Esophagus muscularis mucosa (tissue), 4 donors: Measurements from ENCODE around the gene SLCO3A1. TPM values are rescaled to one million over a fixed set of nuclear protein-coding genes. Genes with fewer than 3 reads are reported as not detected.

Experiments
- DNase-seq: peaks from one replicate; pipeline ENCODE4 v3.0.0-alpha.2; 2017; ENCODE audit errors: extremely low spot score
- H3K27ac ChIP-seq, 4 donors: fragments of 200-600 bp; sonication (generic); replicated peaks in 1 of 4; 1 replicate in 3 of 4; 2 replicates in 1 of 4; pipeline ENCODE4 v1.5.1; 2016 to 2019; ENCODE audit warnings: mild to moderate bottlenecking in 1 of 4
- H3K27me3 ChIP-seq, 4 donors: fragments of 200-600 bp; sonication (generic); one replicate each; pipeline versions ENCODE4 v1.5.1 to v1.6.0; 2016 to 2019
- H3K36me3 ChIP-seq, 4 donors: fragments of 200-600 bp; sonication (generic); one replicate each; pipeline ENCODE4 v1.5.1; 2016 to 2019
- H3K4me1 ChIP-seq, 4 donors: fragments of 200-600 bp; sonication (generic); one replicate each; pipeline ENCODE4 v1.5.1; 2016 to 2019
- H3K4me3 ChIP-seq, 4 donors: fragments of 200-600 bp; sonication (generic); 1 replicate in 2 of 4; 2 replicates in 2 of 4; pipeline ENCODE4 v1.5.1; 2016 to 2019; ENCODE audit warnings: mild to moderate bottlenecking in 4 of 4, moderate library complexity in 1 of 4
- H3K9me3 ChIP-seq, 4 donors: fragments of 200-600 bp; sonication (generic); 1 replicate in 3 of 4; 2 replicates in 1 of 4; pipeline ENCODE4 v1.5.1; 2016 to 2019
- EP300 ChIP-seq: sonication (generic); formaldehyde crosslinking; IDR thresholded peaks from one replicate; pipeline ENCODE4 v1.6.1; 2017; ENCODE audit warnings: antibody characterized with exemption
- POLR2A ChIP-seq: fragments of 450-650 bp; IDR thresholded peaks from one replicate; pipeline ENCODE4 v1.6.1; 2017; ENCODE audit warnings: antibody characterized with exemption, moderate library complexity, mild to moderate bottlenecking, low read depth
- POLR2AphosphoS5 ChIP-seq, 2 donors: sonication (generic); formaldehyde crosslinking; IDR thresholded peaks; one replicate each; pipeline ENCODE4 v1.6.1; 2017; ENCODE audit warnings: antibody characterized with exemption in 2 of 2
- WGBS: methylation state at CpG from one replicate; pipeline ENCODE4 v1.1.5; 2018; 5-methylcytosine and 5-hydroxymethylcytosine counted together
- intact Hi-C: fragments of 100-400 bp; cut with DNase I; formaldehyde crosslinking; loops from one replicate; pipeline ENCODE4 v1.15.1; 2023
- total RNA-seq, 4 donors: library from RNA; depleted of rRNA; stranded (reverse); fragments of >200 nt; gene quantifications; one replicate each; pipeline versions ENCODE4 v1.1.0 to v1.2.1, GENCODE V29; 2016
- TF ChIP-seq, protein P1 (sequence below), 3 experiments: fragments of 200-600 bp in 2 of 3; fragments of 450-650 bp in 1 of 3; sonication (generic) in 2 of 3; IDR thresholded peaks; one replicate each; pipeline ENCODE4 v1.5.1; 2017 to 2019; ENCODE audit warnings: antibody characterized with exemption in 3 of 3, mild to moderate bottlenecking in 2 of 3, moderate library complexity in 1 of 3

Gene SLCO3A1
- total RNA-seq, 4 donors from 2014 or later: 5.6 to 17.5 (median 12.3) TPM

DNA sequence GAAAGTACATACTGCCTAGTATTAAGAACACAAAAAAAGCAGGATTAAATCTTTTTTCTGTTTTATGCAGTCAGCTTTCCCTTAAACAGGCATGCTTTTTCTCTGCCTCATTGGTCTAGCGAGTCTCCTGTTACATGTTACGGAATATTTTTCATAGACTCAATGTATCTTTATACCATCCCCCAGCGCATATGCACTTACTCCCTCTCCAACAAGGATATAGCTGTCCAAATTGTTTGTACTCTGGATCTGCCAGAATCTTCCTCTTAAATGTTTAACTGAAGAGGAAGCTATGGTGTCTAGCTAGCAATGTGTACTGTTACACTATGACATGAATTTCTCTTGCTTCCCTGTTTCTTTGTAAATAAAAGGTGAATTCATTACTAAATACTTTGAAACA lies 9.2 kb upstream of the SLCO3A1 start:
- no peaks in the 10 kb centered on the region for H3K4me1 ChIP-seq
- DNase-seq: no peak
- TF ChIP-seq POLR2AphosphoS5 (IDR thresholded peaks at IDR 0.05) (no peak), EP300 (no peak), POLR2A (no peak)
- TF ChIP-seq, protein P1, sequence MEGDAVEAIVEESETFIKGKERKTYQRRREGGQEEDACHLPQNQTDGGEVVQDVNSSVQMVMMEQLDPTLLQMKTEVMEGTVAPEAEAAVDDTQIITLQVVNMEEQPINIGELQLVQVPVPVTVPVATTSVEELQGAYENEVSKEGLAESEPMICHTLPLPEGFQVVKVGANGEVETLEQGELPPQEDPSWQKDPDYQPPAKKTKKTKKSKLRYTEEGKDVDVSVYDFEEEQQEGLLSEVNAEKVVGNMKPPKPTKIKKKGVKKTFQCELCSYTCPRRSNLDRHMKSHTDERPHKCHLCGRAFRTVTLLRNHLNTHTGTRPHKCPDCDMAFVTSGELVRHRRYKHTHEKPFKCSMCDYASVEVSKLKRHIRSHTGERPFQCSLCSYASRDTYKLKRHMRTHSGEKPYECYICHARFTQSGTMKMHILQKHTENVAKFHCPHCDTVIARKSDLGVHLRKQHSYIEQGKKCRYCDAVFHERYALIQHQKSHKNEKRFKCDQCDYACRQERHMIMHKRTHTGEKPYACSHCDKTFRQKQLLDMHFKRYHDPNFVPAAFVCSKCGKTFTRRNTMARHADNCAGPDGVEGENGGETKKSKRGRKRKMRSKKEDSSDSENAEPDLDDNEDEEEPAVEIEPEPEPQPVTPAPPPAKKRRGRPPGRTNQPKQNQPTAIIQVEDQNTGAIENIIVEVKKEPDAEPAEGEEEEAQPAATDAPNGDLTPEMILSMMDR (IDR thresholded peaks at IDR 0.05): no peak
- no peak overlapping the region for H3K4me3 ChIP-seq
- 66% methylated on average over 3 of the region's 3 CpGs for WGBS
- intact Hi-C loops: no loop called here
- no peak overlapping the region for H3K27ac ChIP-seq
- H3K36me3 ChIP-seq: no peaks in the 10 kb centered on the region
- no peaks in the 10 kb centered on the region for H3K27me3 ChIP-seq
- peaks cover 0 to 3% (median 0%) of the 10 kb centered on the region in 4 donors for H3K9me3 ChIP-seq

DNA sequence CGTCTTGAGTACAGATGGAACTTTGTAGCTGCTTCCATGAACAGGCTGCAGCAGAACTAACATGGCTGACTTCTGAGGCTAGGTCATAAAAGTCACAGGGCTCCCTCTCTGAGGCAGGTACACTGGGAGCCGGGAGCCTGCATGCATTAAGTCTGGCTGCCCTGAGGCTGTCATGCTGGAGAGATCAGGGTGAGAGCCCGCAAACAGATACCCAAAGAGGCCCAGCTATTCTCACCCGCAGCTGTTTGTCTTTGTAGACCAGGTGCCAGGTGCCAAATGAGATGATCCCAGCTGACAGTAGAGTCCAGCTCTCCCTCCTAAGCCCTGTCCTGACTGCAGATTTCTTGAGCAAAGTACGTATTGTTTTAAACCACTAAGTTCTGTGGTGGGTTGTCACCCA lies 8.6 kb upstream of the SLCO3A1 start:
- no peaks in the 10 kb centered on the region for H3K27me3 ChIP-seq
- intact Hi-C loops: loop anchor here (5.0 kb wide), 1 partner anchor 543 kb away; no protein-coding TSS in a partner anchor
- 92% methylated on average over 5 of the region's 5 CpGs for WGBS
- no peaks in the 10 kb centered on the region for H3K36me3 ChIP-seq
- no peak overlapping the region for H3K4me3 ChIP-seq
- no peak for DNase-seq
- TF ChIP-seq, protein P1 (IDR thresholded peaks at IDR 0.05): no peak
- TF ChIP-seq POLR2A (no peak), POLR2AphosphoS5 (IDR thresholded peaks at IDR 0.05) (no peak), EP300 (no peak)
- peaks cover 0 to 3% (median 0%) of the 10 kb centered on the region in 4 donors for H3K9me3 ChIP-seq
- no peak overlapping the region for H3K27ac ChIP-seq
- H3K4me1 ChIP-seq: no peaks in the 10 kb centered on the region

DNA sequence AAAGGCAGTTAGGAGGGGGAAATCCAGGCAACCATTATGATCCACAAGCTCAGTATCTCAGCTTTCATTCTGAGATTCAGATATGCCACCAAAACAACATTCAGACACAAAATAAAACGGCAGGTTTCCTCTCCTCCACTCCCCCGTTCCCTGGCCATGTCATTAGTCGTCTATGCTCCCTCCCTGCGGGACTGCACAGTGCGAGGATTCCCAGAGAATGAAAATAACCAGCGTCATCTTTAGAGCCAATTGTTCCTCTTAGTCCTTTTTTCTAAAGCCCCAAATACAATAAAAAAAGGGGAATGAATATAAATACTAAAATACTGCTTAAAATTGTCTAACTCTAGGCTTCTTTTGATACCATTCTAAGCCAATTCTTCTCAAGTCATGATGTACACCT lies 7.8 kb upstream of the SLCO3A1 start:
- 49% methylated on average over 6 of the region's 6 CpGs for WGBS
- intact Hi-C loops: loop anchor here (5.0 kb wide), 1 partner anchor 543 kb away; no protein-coding TSS in a partner anchor
- Histone ChIP-seq H3K4me1 (no peaks in the 10 kb centered on the region), H3K4me3 (no peak overlapping the region), H3K27me3 (no peaks in the 10 kb centered on the region), H3K9me3 (peaks cover 0 to 3% (median 0%) of the 10 kb centered on the region in 4 donors), H3K27ac (no peak overlapping the region), H3K36me3 (no peaks in the 10 kb centered on the region)
- DNase-seq: no peak
- TF ChIP-seq, protein P1 (IDR thresholded peaks at IDR 0.05): no peak
- TF ChIP-seq EP300 (no peak), POLR2A (no peak), POLR2AphosphoS5 (IDR thresholded peaks at IDR 0.05) (no peak)

DNA sequence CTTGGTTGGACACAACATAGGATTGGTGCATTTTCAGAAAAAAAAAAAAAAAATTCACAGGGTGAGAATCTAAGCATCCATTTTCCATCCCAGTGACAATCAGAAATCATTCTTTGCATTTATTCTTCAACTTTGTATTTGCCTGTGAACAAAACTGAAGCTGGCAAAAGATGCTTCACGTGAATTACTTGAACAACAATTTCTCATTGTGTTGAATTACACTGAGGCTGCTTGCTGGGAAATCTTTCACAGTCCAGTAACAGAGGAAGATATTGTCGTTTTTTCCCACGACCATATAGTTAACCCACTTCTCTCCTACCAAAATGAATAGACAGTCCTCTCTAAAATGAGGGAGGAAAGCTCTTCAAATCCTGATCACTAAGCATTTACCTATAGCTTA lies 4.3 kb upstream of the SLCO3A1 start:
- no peak for TF ChIP-seq EP300
- no peak for TF ChIP-seq POLR2AphosphoS5 (IDR thresholded peaks at IDR 0.05)
- TF ChIP-seq POLR2A: no peak
- TF ChIP-seq, protein P1 (IDR thresholded peaks at IDR 0.05): no peak
- DNase-seq: no peak
- Histone ChIP-seq H3K36me3 (no peaks in the 10 kb centered on the region), H3K9me3 (no peaks in the 10 kb centered on the region), H3K27me3 (no peaks in the 10 kb centered on the region), H3K4me3 (no peak overlapping the region), H3K27ac (no peak overlapping the region), H3K4me1 (peaks cover 17 to 21% (median 19%) of the 10 kb centered on the region in 4 donors)
- WGBS: 69% methylated on average over 3 of the region's 3 CpGs
- intact Hi-C loops: loop anchor here (5.0 kb wide), 1 partner anchor 547 kb away; no protein-coding TSS in a partner anchor

DNA sequence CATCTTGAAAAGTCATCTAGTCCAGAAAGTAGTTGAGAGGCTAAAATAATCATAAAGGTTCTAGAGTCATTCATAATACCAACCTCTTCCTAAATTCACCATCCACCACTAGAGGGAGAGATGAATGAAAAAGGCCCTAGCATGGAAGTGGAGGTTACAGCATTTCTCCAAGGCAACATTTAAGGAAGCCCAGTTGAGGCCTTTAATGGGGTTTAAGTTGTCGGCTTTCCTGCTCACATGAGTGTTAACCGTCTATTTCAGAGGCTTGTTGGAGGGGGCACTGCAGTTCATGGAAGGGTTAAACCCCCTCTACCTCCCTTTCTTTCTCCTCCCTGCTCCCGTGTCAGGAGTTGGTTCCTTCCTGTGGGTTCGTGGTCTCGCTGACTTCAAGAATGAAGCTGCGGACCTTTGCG lies 3.8 kb upstream of the SLCO3A1 start:
- 80% methylated on average over 7 of the region's 7 CpGs for WGBS
- no peaks in the 10 kb centered on the region for H3K9me3 ChIP-seq
- no peak for DNase-seq
- H3K4me3 ChIP-seq: no peak overlapping the region
- H3K27me3 ChIP-seq: no peaks in the 10 kb centered on the region
- intact Hi-C loops: loop anchor here (5.0 kb wide), 4 partner anchors 78 to 547 kb away; no protein-coding TSS in a partner anchor
- H3K36me3 ChIP-seq: no peaks in the 10 kb centered on the region
- H3K27ac ChIP-seq: no peak overlapping the region
- no peak for TF ChIP-seq EP300
- TF ChIP-seq, protein P1 (IDR thresholded peaks at IDR 0.05): peak; percentile 43 to 57 (median 44)
- H3K4me1 ChIP-seq: peaks cover 17 to 26% (median 25%) of the 10 kb centered on the region in 4 donors
